Ishikawa (cell line): ENCODE results near the gene TBX15.

Source experiments
- CEBPB ChIP-seq: IDR thresholded peaks from 2 replicates; pipeline ENCODE4 v1.6.1; 2012
- CREB1 ChIP-seq: IDR thresholded peaks from 2 replicates; pipeline ENCODE4 v1.6.1; 2012; ENCODE audit warnings: low read depth
- EGR1 ChIP-seq: IDR thresholded peaks from 2 replicates; pipeline ENCODE4 v1.6.1; 2012
- EP300 ChIP-seq: IDR thresholded peaks from 2 replicates; pipeline ENCODE4 v1.6.1; 2012; ENCODE audit warnings: borderline replicate concordance
- FOXM1 ChIP-seq: IDR thresholded peaks from 2 replicates; pipeline ENCODE4 v1.6.1; 2012; ENCODE audit warnings: low read depth, borderline replicate concordance
- MAX ChIP-seq: IDR thresholded peaks from 2 replicates; pipeline ENCODE4 v1.6.1; 2012
- NFIC ChIP-seq: IDR thresholded peaks from 2 replicates; pipeline ENCODE4 v1.6.1; 2012
- RAD21 ChIP-seq: IDR thresholded peaks from 2 replicates; pipeline ENCODE4 v1.6.1; 2012; ENCODE audit warnings: low read depth
- ZBTB7A ChIP-seq: IDR thresholded peaks from 2 replicates; pipeline ENCODE4 v1.6.1; 2012; ENCODE audit warnings: low read depth
- TF ChIP-seq, protein P1 (sequence below): IDR thresholded peaks from 2 replicates; pipeline ENCODE4 v1.6.1; 2012; ENCODE audit warnings: low read depth, mild to moderate bottlenecking

DNA sequence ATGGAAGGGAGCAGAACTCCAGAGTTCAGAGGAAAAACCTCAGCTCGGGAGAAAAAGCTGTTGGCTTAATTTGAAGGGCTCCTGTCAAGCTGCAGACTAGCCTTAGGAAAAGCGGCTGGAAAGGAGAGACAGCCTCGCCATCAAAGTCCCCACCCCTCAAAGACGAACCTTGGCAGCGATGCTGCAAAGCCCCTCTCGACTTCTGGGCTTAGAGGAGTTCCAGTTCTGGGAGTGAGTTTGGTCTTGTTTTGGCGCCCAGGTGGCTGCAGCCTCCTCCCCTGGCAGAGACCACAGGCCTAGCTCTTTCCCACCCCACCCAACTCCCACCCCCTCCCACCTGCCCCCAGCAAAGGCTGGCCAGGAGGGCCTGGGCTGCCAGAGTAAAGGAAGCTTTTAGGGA is 9.1 kb upstream of the TBX15 start:
- TF ChIP-seq ZBTB7A (no peak), RAD21 (no peak), EGR1 (no peak), NFIC (no peak), EP300 (no peak), FOXM1 (no peak), CEBPB (no peak), CREB1 (no peak), MAX (no peak)
- TF ChIP-seq, protein P1, sequence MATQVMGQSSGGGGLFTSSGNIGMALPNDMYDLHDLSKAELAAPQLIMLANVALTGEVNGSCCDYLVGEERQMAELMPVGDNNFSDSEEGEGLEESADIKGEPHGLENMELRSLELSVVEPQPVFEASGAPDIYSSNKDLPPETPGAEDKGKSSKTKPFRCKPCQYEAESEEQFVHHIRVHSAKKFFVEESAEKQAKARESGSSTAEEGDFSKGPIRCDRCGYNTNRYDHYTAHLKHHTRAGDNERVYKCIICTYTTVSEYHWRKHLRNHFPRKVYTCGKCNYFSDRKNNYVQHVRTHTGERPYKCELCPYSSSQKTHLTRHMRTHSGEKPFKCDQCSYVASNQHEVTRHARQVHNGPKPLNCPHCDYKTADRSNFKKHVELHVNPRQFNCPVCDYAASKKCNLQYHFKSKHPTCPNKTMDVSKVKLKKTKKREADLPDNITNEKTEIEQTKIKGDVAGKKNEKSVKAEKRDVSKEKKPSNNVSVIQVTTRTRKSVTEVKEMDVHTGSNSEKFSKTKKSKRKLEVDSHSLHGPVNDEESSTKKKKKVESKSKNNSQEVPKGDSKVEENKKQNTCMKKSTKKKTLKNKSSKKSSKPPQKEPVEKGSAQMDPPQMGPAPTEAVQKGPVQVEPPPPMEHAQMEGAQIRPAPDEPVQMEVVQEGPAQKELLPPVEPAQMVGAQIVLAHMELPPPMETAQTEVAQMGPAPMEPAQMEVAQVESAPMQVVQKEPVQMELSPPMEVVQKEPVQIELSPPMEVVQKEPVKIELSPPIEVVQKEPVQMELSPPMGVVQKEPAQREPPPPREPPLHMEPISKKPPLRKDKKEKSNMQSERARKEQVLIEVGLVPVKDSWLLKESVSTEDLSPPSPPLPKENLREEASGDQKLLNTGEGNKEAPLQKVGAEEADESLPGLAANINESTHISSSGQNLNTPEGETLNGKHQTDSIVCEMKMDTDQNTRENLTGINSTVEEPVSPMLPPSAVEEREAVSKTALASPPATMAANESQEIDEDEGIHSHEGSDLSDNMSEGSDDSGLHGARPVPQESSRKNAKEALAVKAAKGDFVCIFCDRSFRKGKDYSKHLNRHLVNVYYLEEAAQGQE: no peak
